Ureter (tissue), 1 donor: ENCODE measurements around the gene ZG16B. TPM values are rescaled to one million over a fixed set of nuclear protein-coding genes. Genes with fewer than 3 reads are reported as not detected.

ENCODE experiments used
- DNase-seq: peaks from one replicate; pipeline ENCODE4 v3.0.0-alpha.2; 2020; ENCODE audit warnings: low spot score
- total RNA-seq: library from RNA; stranded (reverse); gene quantifications from one replicate; pipeline ENCODE4 v1.2.4, GENCODE V29; 2023
- donor health status: DM: yes; HTN: yes; CAD: no.

The ZG16B gene
- total RNA-seq, 1 donor from 2014 or later = 31.8 TPM

- no peak for DNase-seq
Measured at GRCh38 chr16:2825049-2825742, 4.9 kb upstream of the ZG16B start.

DNA sequence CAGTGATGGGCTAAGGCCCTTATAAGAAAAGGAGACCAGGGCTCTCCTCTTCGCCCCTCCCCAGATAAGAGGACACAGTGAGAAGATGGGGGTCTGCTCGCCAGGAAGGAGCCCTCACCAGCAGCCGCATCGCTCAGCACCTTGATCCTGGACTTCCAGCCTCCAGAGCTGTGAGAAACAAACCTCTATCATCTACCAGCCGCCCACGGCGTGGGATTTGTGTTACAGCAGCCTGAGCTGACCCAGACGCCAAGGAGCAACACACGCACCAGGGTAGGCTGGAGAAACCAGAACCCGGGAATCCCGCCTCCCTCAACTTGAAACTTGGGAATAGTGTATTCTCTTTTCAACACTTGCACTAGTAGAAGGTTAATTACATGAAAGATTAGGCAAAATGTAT, 4.2 kb upstream of the ZG16B start:
- no peak for DNase-seq

DNA sequence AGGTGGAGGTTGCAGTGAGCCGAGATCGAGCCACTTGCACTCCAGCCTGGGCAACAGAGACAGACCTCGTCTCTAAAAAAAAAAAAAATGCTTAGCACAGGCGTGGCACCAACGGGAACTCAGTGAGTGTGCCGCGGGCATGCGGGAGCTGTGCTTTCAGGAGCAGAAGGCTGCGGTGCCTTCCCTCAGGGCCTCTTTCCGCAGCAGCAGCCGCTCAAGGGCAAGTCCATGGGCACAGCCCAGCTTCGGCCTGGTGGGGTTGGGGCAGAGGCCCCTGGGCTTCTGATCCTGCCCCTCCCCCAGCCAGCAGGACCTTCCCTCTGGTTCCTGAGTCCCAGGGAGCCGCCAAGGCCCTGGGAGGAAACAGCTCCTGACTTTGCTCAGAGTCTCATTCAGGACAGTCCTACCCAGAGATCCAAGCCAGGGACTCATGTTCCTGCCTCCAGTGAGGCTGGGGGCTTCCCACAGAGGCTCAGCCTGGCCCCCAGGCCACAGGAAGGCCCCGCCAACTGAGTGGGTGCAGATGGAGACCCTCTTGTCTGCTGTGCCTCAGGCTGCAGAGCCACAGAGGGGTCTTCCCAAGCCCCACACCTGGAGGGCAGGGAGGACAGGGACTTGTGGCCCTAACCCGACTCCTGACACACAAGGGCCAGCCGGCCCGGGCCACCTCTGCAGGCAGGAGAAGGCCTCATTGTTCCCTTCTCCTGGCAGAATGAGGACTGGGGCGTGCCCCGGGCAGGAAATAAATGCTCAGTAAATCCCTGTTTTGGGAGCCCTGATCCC, 3.3 kb upstream of the ZG16B start:
- DNase-seq = no peak

GRCh38 chr16:2827374-2827791, 2.7 kb upstream of the ZG16B start:
- no peak for DNase-seq

- DNase-seq = no peak
Measured at GRCh38 chr16:2827831-2828520, 2.1 kb upstream of the ZG16B start.

DNA sequence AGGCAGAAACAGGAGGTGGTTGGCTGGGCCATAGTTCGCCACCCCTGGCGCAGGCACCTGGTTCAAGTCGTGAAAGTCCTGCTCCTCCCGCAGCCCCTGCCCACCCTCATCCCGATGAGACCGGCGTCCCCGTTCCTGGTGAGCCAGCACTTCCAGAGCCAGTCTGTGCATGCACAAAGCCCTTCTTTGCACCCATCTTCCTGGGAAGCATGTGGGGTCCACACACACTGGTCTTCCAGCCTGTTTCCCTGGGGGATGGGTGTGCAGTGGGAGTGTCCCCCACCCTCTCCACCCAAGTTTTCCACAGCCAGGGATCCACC, 1.6 kb upstream of the ZG16B start:
- no peak for DNase-seq

DNA sequence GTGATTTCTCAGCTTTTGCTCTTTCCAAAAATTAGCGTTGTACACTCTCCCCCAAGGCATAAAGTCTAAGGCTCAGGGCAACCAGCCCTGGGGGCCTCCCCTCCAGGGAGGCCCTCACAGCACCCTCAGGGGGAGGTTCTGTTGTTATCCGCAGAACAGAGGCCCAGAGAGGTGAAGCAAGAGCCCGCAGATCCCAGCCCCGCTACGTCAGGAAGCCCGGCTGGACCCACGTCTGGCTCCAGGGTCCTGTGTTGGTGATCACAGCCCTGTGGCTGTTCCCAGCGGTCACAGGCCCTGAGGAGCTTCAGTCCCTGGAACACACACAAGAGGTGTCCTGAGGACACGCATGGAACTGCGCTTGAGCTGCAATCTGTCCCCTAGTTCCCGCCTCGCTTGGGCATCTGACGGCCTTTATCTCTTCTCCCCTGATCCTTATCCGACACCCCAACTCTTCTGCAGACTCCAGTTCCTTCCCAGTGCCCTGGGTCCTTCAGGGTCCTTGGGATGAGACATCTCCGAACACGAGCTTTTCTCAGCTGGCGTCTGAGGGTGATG, 1.1 kb upstream of the ZG16B start:
- DNase-seq = no peak

GRCh38 chr16:2830355-2830695, 222 bp downstream of the ZG16B start:
- no peak for DNase-seq

DNA sequence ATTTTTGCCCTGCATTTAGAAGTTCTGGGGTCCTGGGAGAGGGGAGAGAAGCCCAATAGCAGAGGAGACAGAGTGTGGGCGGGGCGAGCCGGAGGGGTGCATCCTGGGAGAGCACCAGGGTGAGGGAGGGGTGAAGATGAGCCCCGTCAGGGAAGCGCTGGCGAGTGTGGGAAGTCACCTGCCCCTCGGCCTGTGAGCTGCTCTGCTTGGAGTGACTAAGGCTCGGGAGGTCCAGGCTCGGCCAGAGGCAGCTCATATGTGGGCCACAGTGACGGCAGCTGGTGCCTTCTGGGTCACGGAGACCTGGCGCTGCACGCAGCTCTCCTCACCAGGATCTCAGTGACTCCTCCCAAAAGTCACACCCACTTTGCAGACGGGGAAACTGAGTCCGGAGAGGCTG, 1.1 kb downstream of the ZG16B start:
- no peak for DNase-seq

DNA sequence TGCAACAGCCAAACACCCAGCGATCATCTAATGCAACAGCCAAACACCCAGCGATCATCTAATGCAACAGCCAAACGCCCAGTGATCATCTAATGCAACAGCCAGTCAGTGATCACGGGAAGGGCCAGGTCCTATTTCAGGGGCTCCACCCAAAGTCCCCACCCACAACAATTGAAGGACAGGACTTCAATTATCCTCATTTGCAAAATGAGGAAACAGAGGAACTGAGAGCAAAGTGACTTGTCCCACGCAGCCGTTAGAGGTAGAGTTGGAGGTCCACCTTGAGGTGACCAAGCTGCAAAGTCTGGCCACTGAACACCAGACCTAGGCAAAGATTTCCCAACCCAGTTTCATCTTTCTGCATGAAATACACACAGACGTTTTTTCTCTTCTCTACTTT, 3.7 kb downstream of the ZG16B start:
- no peak for DNase-seq

DNA sequence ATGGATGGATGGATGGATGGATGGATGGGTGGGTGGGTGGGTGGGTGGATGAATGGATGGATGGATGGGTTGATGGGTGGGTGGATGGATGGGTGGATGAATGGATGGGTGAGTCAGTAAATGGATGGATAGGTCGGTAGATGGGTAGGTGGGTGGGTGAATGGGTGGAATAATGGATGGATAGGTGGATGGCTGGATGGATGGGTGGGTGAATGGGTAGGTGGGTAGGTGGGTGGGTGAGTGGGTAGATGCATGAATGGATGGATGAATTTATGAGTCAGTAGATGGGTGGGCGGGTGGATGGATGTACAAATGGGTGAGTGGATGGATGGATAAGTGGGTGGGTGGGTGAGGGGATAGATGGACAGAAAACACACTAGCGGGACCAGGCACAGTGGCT, 4.9 kb downstream of the ZG16B start:
- no peak for DNase-seq

- peak; percentile 74 for DNase-seq
Measured at GRCh38 chr16:2835638-2836493, 5.8 kb downstream of the ZG16B start.

GRCh38 chr16:2836646-2837508, 6.8 kb downstream of the ZG16B start:
- no peak for DNase-seq

DNA sequence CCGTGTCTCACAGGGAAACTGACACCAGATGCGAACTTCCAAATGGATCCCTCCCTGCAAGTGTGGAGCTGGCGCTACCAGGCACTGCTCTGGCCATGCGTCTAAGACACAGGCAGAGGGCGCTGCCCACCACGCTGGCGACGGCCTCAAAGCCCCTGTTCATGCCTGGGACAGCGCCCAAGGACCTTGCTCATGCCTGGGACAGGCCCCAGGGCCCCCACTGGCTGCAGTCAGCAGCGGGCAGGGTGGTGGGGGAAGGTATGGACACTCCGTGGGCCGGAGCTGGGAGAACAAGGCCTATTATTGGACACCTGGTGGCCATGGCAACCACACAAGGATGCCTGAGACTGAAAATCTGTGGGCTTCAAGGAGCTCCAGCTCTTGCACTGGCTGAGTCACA, 8.8 kb downstream of the ZG16B start:
- DNase-seq = no peak

- no peak for DNase-seq
Measured at GRCh38 chr16:2839650-2840450, 9.7 kb downstream of the ZG16B start.

- no peak for DNase-seq
Measured at GRCh38 chr16:2840914-2841313, 10.8 kb downstream of the ZG16B start.

DNA sequence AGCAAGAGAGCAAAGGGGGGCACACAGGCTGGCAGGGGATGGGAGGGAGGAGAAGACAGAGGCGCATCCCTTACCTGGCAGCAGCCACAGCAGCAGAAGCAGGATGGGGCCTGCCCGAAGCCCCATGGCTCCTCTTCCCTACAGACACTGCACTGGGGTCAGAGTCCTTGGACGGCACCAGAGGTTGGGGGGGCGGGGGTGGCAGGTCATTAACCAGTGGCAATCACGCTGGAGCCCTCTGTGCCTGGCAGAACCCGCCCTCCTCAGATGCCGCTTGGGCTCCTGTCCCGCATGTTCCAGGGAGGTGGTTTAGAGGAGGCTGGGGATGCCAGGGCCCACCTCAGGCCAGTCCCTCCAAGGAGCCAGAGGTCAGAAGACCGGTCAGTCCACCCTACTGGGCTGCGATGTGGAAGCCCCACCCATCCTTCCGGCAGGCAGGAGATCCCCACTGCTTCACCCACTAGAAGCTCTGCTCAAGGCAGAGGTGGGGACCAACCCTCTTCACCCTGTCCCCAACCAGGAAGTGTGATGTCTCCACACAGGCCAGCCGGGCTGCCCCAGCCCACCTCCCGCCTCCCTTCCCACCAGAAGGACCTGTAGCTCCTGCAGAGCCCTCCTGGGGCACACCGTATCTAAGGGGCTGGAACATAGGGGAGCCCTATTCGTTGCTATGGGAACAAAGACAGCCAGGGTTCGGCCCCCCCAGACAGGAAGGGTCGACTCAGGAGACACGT, 11.7 kb downstream of the ZG16B start:
- no peak for DNase-seq

- DNase-seq = no peak
Measured at GRCh38 chr16:2842340-2843000, 12.4 kb downstream of the ZG16B start.

DNA sequence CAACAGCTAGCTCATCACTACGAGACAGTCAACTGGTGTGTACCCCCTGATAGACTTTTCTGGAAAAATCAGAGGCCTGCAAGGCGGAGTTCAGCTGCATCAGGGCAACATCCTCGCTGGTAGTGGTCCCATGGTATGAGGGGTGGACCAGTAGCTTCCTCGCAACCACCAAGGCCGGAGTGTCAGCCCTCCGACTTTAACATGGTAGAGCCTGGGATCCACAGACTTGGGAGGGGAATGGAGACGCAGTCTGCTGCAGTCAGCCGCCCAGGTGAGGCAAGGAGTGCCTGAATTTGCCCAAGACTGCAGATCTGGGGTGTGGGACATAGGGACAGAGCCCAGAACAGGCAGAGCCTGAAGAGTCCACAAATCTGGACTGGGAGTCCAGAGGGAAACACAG, 13.4 kb downstream of the ZG16B start:
- no peak for DNase-seq
